Ovary (tissue), 3 donors: ENCODE data around the gene SERAC1.

Experiments used
- CTCF ChIP-seq, 3 donors: fragments of 450-650 bp in 2 of 3; fragments of 200-600 bp in 1 of 3; IDR thresholded peaks; one replicate each; pipeline versions ENCODE4 v1.5.1 to v1.8.0; 2016 to 2022; ENCODE audit warnings: antibody characterized with exemption in 3 of 3, mild to moderate bottlenecking in 1 of 3
- EP300 ChIP-seq: sonication (generic); formaldehyde crosslinking; IDR thresholded peaks from one replicate; pipeline ENCODE4 v1.6.1; 2017; ENCODE audit warnings: antibody characterized with exemption
- POLR2A ChIP-seq: fragments of 450-650 bp; IDR thresholded peaks from one replicate; pipeline ENCODE4 v1.6.1; 2017; ENCODE audit warnings: antibody characterized with exemption, mild to moderate bottlenecking, moderate library complexity
- donor health status: DM: no; HTN: no; CAD: no.

GRCh38 chr6:158205169-158205944 lies 37.3 kb upstream of the SERAC1 start:
- TF ChIP-seq CTCF (IDR thresholded peaks at IDR 0.05), result no peak
- no peak for TF ChIP-seq EP300
- TF ChIP-seq POLR2A, result no peak
